Upper lobe of left lung (tissue), 4 donors: ENCODE results near the gene ZFR.

ENCODE experiments used
- POLR2A ChIP-seq, 4 donors: fragments of 450-650 bp; IDR thresholded peaks; one replicate each; pipeline ENCODE4 v1.5.1; 2016 to 2017; ENCODE audit warnings: antibody characterized with exemption in 4 of 4, mild to moderate bottlenecking in 2 of 4
- TF ChIP-seq, protein P1 (sequence below), 6 experiments: fragments of 450-650 bp in 4 of 6; fragments of 200-600 bp in 2 of 6; sonication (generic) in 2 of 6; IDR thresholded peaks; one replicate each; pipeline ENCODE4 v1.5.1; 2016 to 2019; ENCODE audit warnings: antibody characterized with exemption in 6 of 6

DNA sequence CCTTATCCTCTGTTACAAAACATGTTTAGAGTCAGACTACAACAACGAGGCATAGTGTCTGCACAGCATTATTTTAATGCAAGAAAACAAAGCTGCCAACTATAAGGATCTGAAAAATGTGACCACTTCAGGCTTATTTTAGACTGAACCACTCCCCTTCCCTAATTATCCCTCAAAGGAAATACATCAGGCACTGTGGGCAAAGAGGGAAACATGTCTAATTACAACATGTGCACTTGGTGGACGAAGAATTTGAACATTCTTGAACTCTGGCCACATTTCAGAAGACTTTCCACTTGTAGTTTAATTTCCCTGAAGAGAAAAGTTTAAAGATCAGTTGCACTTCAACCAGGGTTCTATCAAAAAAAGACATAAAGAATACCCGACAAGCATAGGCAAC, 135.6 kb downstream of the ZFR start:
- TF ChIP-seq, protein P1, sequence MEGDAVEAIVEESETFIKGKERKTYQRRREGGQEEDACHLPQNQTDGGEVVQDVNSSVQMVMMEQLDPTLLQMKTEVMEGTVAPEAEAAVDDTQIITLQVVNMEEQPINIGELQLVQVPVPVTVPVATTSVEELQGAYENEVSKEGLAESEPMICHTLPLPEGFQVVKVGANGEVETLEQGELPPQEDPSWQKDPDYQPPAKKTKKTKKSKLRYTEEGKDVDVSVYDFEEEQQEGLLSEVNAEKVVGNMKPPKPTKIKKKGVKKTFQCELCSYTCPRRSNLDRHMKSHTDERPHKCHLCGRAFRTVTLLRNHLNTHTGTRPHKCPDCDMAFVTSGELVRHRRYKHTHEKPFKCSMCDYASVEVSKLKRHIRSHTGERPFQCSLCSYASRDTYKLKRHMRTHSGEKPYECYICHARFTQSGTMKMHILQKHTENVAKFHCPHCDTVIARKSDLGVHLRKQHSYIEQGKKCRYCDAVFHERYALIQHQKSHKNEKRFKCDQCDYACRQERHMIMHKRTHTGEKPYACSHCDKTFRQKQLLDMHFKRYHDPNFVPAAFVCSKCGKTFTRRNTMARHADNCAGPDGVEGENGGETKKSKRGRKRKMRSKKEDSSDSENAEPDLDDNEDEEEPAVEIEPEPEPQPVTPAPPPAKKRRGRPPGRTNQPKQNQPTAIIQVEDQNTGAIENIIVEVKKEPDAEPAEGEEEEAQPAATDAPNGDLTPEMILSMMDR (IDR thresholded peaks at IDR 0.05), result no peak
- TF ChIP-seq POLR2A (IDR thresholded peaks at IDR 0.05), result no peak
